GM21786 (cell line): ENCODE results near the gene SGF29.
A peak's percentile ranks its signal among the peaks of the same experiment; 100 is the strongest.
"Not testable (repeated sequence)": the region's sequence is repeated elsewhere in the genome, so short reads cannot be mapped to it uniquely, and the experiment has no call there.

Source experiments
- ATAC-seq: cut with Tn5 transposase; IDR thresholded peaks from one replicate; pipeline ENCODE4 v1.9.1; 2021; ENCODE audit not compliant: unreplicated experiment

The SGF29 gene

DNA sequence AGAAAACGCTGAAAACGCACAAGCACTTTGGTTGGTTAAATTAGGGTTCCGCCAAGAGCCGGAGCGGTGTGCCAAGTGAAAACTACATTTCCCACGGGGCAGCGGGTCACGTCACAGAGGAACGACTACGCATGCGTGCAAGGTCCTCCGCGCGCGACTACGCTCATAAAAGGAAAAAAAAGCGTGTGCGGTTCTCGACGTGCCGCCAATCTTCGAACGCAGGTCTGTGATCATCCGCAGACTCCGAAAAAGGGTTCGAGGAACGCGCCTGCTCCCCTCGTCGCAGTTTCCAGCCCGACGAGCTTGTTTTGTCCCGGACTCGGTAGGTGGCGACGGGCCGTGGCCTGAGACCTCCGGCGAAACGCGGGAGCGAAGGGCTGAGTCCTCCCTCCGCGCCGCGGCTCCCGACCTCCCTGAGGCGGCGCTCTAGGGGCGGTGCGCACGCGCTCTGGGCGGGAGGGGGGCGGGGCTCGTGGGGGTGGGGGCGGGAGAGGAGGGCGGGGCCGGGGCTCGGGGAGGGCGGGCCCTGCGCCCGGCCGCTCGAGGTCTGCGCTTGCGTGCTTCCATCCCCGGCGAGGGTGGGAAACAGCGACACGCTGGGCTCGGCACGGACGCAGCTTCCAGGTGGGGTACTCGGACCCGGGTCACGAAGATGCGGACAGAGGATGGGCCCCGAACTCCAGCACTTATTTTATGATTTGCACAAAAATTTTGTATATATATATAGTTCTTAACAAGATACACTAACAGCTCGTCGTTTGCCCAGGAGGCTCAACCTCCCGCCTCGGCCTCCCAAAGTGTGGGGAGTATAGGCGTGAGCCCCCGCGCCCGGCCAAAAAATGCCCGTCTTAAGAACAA is at the start of gene SGF29:
Gene SGF29 (plus strand): TSS at position 145 of the 858 bp plus-strand sequence. CDS start 27,150 bp downstream, outside the sequence.
- peak; percentile 73 for ATAC-seq

GRCh38 chr16:28504707-28505404 is 48.9 kb upstream of the SGF29 start:
- no peak for ATAC-seq

DNA sequence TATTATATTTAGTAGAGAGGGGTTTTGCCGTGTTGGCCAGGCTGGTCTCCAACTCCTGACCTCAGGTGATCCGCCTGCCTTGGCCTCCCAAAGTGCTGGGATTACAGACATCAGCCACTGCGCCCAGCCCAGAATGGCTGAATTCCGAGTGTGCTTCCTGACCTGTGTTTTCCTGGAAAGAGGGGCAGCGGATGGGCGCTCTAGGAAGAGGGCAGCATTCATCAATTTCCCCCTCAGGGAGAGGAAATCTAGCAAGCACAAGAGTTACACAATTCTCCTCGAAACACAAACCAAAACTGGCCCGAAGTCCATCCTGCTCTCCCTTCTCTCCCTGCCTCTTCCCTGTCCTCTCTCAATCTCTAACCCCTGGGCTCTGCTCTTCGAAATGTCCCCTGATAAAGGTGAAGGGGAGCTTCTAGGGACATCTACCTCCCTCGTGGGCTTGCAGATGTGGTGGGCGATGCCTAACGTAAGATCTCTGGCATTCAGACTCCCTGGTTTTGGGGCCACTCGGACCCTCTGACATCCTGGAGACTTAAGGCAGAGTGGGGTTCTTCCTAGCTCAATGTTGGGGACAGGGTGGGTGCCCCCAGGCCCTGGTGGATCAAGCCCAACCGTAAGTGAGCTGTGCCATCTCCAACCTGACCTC is 48.1 kb upstream of the SGF29 start:
- ATAC-seq = no peak

DNA sequence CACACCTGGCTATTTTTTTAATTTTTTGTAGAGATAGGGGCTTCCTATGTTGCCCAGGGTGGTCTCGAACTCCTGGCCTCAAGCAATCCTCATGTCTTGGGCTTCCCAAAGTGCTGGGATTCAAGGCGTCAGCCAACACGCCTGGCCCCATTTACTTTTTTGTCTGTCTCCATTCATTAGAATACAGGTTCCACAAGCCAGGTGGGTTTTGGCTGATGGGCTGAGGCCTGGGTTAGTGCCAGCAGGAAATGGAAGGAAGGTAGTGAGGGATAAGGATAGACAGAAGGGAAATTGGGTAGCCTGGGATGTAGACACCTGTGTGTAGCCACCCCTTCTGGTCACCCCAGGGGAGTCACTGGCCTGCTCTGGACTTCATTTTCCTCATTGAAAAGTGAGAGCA is 42.7 kb upstream of the SGF29 start:
- ATAC-seq = no peak

GRCh38 chr16:28511801-28512789 is 41.6 kb upstream of the SGF29 start:
- no peak for ATAC-seq

- ATAC-seq = no peak
Observed at GRCh38 chr16:28513484-28514181, 40.1 kb upstream of the SGF29 start.

- no peak for ATAC-seq
Observed at GRCh38 chr16:28514246-28514645, 39.5 kb upstream of the SGF29 start.

DNA sequence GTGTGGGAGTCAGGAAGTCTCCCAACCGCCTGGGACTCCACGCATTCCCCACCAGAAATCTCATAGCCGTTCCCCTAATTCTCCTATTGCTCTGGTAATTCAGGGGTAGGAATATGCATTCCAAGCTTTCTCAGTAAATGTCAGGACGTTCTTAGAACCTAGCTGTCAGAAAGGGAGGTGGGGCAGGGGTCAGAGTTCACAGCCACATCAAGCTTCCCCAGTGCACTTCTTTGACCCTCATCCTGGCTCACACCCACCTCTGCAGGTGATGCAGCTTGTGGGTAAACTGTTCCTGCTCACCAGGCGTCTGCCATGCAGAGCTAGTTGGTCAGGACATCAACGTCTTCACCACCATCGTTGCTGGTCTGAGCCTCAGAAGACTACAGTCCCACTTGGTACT is 33.0 kb upstream of the SGF29 start:
- no peak for ATAC-seq

GRCh38 chr16:28521436-28521835 is 32.3 kb upstream of the SGF29 start:
- no peak for ATAC-seq

DNA sequence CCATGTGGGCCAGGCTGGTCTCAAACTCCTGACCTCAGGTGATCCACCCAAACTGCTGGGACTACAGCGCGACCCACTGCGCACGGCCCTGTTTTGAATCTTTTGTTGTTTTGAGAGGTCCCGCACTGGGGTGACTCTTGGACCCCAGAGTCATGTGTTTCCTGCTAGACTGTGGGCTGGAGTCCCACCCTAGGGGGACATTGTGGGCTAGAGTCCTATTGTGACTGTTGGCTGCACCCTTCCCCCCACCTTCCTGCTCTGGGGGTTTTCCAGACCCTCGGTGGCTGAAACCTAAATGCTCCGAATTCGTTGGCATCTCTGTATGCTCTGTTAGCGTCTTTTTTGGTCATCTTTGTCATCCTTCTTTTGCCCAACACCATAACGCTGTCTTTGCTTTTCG is 30.9 kb upstream of the SGF29 start:
- ATAC-seq = no peak

DNA sequence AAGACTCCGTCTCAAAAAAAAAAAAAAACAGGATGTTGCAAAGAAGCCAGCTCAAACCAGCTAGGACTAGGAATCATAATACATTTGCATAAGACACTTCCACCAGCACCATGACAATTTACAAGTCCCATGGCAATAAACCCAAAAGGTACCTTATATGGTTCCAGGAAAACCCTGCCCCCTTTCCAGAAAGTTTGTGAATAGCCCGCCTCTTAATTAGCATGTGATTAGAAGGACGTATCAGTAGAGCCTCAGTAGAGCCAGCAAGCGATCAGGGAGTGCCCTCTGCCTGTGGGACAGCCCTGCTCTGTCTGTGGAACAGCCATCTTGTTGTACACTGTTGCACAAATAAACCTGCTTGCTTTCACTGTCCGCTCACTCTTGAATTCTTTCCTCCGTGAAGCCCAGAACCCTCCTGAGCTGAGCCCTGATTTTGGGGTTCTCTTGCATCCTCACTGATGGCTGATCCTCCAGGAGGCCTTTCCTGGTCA is 29.0 kb upstream of the SGF29 start:
- no peak for ATAC-seq

DNA sequence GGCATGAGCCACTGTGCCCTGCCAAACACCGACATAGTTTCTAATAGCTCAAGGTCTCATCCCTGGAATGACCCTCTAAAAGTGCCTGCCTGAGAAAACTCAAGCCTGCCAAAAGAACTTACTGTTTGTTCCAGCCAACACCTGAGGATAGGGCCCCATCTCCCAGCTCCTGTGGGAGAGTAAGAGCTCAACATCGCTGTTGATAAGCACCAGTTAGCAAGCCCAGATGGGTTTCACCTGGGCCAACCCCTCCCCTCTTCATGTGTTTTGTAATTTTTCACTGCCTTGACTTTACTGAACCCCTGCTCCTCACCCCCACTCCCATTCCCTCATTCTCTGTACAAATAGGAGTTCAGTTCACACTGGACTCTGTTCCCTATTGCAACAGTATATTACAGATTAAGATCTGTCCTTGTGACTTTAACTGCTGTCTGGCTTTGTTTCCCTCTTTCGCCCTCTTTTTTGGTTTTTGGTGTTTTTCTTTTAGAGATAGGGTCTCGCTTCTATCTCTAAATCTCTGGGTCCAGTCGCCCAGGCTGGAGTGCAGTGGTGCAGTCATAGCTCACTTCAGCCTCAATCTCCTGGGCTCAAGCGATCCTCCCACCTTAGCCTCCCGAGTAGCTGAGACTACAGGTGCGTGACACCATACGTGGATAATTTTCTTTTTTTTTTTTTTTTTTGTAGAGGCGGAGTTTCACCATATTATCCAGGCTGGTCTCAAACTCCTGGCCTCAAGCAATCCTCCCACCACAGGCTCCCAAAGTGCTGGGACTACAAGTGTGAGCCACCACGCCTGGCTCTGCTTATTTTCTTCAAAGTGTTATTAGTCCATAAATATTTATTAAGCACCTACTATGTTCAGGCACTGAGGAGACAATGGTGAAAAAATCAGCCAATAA is 27.3 kb upstream of the SGF29 start:
- no peak for ATAC-seq

DNA sequence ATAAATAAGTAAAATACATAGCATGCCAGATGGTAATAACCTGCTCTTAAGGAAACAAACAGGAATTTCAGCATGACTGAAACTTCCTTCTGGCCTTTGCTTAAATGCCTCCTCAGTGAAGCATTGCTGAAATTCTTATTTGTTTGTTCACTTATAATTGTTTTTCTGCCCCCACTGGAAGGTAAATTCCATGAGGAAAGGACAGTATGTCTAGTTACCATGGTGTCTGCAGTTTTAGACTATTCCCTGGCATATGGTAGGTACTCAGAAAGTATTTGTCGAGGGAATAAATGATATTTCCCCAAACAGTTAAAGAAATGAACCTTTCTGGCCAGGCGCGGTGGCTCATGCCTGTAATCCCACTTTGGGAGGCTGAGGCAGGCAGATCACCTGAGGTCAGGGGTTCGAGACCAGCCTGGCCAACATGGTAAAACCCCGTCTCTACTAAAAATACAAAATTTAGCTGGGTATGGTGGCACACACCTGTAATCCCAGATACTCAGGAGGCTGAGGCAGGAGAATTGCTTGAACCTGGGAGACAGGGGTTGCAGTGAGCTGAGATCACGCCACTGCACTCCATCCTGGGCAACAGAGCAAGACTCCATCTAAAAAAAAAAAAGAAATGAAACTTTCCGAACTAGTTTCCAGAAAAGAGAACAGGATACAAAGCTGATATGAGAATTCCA is 26.5 kb upstream of the SGF29 start:
- ATAC-seq = not testable (repeated sequence)

DNA sequence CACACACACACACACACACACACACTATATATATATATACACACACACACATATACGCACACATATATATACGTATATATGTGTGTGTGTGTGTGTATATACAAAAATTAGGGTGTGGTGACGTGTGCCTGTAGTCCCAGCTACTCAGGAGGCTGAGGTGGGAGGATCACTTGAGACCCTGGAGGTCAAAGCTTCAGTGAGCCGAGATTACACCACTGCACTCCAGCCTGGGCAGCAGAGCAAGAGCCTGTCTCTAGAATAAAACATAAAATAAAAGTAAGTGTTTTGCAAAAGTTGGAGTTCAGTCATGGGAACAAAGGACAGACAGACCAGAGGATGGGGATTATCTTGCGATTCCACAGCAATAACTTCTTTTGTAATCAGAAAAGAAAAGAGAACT is 25.7 kb upstream of the SGF29 start:
- no peak for ATAC-seq

GRCh38 chr16:28528463-28528867 is 25.3 kb upstream of the SGF29 start:
- ATAC-seq = no peak

DNA sequence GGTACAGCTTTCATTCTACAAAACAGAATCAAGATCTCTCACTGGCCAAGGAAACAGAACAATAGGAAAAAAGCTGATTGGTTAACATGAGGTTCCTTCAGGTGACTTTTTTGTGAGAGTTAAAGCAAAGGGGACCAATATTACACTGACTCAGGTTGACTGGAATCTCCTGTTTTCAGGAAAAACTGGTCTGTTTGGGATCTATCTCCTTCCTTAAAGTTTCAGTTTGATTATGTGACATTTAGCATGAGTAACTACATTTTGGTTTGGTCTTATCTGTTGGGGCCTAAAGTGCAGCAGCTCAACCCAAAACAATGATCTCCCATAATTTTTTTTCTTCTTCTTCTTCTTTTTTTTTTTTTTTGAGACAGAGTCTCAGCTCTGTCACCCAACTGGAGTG is 24.6 kb upstream of the SGF29 start:
- no peak for ATAC-seq

DNA sequence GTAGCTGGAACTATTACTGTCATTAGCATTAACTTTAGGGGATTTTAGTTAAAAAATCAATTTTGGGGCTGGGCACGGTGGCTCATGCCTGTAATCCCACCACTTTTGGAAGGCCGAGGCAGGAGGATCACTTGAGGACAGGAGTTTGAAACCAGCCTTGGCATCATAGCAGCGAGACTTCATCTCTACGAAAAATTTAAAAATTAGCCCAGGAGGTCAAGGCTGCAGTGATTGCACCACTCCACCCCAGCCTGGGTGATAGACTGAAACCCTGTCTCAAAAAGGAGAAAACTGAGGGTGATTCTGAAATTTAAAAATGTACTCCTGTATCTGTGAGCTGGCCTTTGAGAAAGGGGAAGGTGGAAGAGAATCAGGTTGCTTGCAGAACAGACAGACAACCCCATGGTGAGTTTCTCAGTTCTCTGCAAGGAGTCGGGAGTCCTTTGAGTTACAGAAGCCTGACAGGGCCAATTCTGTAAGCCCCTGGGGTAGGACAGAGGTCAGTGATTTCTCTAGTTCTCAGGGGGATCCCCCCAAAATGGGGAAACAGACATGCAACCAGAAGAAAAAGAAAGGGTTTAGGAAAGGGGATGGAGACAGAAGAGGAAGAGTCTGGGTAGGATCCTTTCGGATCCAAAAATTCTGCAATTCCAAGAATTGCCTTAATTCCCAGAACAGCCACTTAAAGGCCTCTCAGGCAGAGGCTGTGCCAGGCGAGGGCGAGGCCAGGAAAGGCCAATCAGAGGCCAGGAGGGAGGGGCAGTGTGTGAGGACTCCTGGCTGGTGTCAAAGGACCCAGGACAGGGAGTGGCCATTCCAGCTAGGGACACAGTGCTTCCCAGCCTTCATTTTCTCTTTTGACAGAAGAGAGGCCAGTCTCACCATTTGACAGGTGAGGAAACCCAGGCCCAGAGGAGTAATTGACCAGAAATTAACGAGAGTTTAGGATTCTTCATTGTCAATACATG is 21.7 kb upstream of the SGF29 start:
- ATAC-seq = no peak
